Measurements from ENCODE around the gene OGDH. TPM values are rescaled to one million over a fixed set of nuclear protein-coding genes. Genes with fewer than 3 reads are reported as not detected.

Gene OGDH
- total RNA-seq, 1 donor from 2014 or later: 157 TPM

DNA sequence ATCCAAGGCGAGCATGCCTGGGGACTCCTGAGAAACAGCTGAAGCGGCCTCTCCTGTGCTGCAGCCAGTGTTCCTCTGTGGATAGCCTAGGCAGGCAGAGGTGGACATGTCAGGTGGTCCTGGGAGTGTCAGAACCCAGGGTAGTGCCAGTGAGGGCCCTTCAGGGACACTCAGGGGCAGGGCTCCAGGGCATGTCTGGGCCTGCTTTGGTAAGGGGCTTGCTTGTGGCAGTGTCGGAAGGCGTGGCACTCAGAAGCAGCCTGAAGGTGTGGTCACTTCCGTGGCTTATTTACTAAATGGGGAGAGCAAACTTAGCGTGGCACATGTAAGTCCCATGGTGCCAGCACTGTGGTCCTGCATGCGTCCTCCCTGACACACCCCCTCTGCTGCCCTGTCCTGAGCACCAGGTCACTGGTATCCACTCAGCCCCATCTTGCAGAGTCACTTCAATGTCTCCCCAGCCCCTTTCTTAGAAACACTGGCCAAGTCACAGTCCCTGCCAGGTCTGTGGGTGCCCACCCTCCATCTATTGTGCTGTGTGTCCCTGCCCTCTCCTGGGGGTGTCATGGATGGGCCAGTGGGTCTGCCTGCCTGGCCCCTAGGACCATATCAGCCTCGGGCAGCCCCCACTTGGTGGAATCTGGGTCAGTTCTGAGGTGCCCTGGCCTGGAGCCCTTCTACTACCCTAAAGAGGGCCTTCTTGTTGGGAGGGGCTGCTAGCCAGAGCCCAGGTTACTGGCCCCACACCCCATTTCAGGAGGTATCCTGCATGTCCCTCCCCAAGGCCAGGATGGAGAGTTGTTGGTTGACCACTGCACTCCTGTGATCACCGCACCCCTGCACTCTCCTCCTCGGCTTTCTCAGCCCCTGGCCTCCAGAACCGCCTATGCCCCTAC, 148.6 kb downstream of the OGDH start:
- Histone ChIP-seq H3K9me3 (no peaks in the 10 kb centered on the region), H3K36me3 (peaks cover 26% of the 10 kb centered on the region), H3K27me3 (no peaks in the 10 kb centered on the region), H3K4me1 (peaks cover 50% of the 10 kb centered on the region), H3K27ac (peak overlapping the region; percentile 60), H3K4me3 (no peak overlapping the region)
- intact Hi-C loops (cut with DNase I): no loop called here
- no peak for DNase-seq
- TF ChIP-seq, protein P1, sequence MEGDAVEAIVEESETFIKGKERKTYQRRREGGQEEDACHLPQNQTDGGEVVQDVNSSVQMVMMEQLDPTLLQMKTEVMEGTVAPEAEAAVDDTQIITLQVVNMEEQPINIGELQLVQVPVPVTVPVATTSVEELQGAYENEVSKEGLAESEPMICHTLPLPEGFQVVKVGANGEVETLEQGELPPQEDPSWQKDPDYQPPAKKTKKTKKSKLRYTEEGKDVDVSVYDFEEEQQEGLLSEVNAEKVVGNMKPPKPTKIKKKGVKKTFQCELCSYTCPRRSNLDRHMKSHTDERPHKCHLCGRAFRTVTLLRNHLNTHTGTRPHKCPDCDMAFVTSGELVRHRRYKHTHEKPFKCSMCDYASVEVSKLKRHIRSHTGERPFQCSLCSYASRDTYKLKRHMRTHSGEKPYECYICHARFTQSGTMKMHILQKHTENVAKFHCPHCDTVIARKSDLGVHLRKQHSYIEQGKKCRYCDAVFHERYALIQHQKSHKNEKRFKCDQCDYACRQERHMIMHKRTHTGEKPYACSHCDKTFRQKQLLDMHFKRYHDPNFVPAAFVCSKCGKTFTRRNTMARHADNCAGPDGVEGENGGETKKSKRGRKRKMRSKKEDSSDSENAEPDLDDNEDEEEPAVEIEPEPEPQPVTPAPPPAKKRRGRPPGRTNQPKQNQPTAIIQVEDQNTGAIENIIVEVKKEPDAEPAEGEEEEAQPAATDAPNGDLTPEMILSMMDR (IDR thresholded peaks at IDR 0.05): no peak
- ATAC-seq: peak; percentile 12

DNA sequence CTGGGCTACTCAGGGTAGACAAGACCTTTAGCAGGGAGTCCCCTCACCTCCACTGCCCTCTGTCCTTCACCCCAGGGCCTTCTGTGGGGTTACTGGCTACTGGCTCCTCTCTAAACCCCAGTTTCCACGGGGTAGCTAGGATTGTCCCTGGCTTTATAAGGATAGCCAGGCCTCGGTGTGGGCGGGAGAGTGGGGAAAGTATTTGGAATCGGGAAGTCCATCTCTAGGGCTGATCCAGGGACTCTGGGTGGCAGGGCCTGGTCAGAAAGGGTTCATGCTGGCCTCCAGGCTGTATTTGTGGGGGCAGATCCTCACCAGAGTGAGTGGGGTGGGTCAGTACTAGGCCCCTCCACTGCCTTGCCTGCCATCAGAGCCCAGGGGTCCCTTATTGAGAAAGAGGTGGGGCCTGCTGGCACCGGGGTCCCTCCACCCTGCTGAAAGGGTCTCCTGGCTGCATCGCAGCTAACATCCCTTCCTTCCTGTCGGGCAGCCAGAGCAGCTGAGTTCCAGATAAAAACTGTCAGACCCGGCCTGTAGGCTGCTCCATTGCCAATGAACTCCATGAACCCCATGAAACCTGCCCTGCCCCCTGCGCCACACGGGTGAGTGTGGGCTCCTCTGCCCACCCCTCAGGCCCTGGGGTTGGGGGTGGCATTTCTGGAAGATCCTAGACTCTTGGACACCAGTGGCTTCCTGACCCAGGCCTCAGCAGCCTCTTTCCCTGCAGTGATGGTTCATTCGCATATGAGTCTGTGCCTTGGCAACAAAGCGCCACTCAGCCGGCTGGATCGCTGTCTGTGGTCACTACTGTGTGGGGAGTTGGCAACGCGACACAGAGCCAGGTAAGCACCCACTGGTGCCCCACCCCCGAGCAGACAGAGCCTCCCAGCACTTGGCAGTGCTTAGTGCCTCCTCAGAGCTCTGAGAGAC, 149.5 kb downstream of the OGDH start:
- peak; percentile 34 for ATAC-seq

DNA sequence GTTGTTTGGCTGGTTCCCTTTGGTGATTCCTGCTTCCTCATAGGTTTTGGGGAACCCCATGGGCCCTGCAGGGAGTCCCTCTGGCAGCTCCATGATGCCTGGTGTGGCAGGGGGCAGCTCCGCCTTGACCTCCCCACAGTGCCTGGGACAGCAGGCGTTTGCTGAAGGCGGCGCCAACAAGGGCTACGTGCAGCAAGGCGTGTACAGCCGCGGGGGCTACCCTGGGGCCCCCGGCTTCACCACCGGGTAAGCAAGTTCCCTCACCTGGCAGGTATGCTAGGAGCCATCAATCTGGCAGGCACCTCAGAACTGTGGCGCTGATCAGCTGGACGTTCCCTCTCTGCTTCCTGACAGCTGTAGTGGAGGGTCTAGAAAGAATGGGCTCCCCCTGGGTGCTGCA, 150.5 kb downstream of the OGDH start:
- TF ChIP-seq, protein P1 (IDR thresholded peaks at IDR 0.05): no peak
- Histone ChIP-seq H3K27ac (no peak overlapping the region), H3K36me3 (peaks cover 43% of the 10 kb centered on the region), H3K4me3 (no peak overlapping the region), H3K27me3 (no peaks in the 10 kb centered on the region), H3K9me3 (no peaks in the 10 kb centered on the region), H3K4me1 (peaks cover 33% of the 10 kb centered on the region)
- intact Hi-C loops (cut with DNase I): no loop called here
- DNase-seq (no peak), ATAC-seq (no peak)

More for the DNA sequence above, 149.5 kb downstream of the OGDH start:
- TF ChIP-seq, protein P1 (IDR thresholded peaks at IDR 0.05): no peak
- Histone ChIP-seq H3K27me3 (no peaks in the 10 kb centered on the region), H3K9me3 (no peaks in the 10 kb centered on the region), H3K4me3 (no peak overlapping the region), H3K4me1 (peaks cover 41% of the 10 kb centered on the region), H3K27ac (peak overlapping the region; percentile 60), H3K36me3 (peaks cover 35% of the 10 kb centered on the region)
- intact Hi-C loops (cut with DNase I): no loop called here
- DNase-seq: peak; percentile 66

DNA sequence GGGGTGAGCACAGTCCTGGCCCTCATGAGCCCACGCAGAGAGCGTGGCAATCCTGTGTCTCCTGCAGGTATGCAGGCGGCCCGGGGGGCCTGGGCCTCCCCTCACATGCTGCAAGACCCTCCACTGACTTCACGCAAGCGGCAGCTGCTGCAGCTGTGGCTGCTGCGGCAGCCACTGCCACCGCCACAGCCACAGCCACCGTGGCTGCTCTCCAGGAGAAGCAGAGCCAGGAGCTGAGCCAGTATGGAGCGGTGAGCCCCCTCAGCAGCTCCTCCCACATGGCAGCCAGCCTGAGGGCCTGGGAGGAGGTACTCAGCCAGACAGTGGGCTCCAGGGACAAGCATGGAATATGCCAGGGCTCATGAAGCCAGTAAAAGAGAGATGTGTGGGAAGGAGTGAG, 150.9 kb downstream of the OGDH start:
- DNase-seq (no peak), ATAC-seq (no peak)
- intact Hi-C loops (cut with DNase I): no loop called here
- Histone ChIP-seq H3K4me3 (no peak overlapping the region), H3K27ac (no peak overlapping the region), H3K4me1 (peaks cover 33% of the 10 kb centered on the region), H3K27me3 (no peaks in the 10 kb centered on the region), H3K9me3 (no peaks in the 10 kb centered on the region), H3K36me3 (peaks cover 47% of the 10 kb centered on the region)
- TF ChIP-seq, protein P1 (IDR thresholded peaks at IDR 0.05): no peak

DNA sequence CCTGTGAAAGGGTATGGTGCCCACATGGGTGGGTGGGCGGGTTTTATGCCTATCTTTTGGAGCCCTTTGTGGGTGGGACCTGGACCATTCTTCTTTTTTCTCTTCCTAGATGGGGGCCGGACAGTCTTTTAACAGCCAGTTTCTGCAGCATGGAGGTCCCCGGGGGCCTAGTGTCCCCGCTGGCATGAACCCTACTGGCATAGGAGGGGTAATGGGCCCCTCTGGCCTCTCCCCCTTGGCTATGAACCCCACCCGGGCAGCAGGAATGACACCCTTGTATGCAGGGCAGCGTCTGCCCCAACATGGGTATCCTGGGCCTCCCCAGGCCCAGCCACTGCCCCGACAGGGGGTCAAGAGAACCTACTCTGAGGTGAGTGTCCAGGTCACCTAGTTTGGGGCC, 151.3 kb downstream of the OGDH start:
- Histone ChIP-seq H3K36me3 (peaks cover 51% of the 10 kb centered on the region), H3K27ac (no peak overlapping the region), H3K4me1 (peaks cover 33% of the 10 kb centered on the region), H3K27me3 (no peaks in the 10 kb centered on the region), H3K4me3 (no peak overlapping the region), H3K9me3 (no peaks in the 10 kb centered on the region)
- DNase-seq (no peak), ATAC-seq (no peak)
- TF ChIP-seq, protein P1 (IDR thresholded peaks at IDR 0.05): no peak
- intact Hi-C loops (cut with DNase I): no loop called here

Other genes starting within 250 kb of the OGDH start
- 91.0 TPM for gene NUDCD3, start 116.0 kb upstream of the OGDH start, total RNA-seq
- 0.17 TPM for gene NPC1L1, start 65.3 kb upstream of the OGDH start, total RNA-seq
- gene DDX56, start 32.7 kb upstream of the OGDH start, total RNA-seq: 53.5 TPM
- gene TMED4, start 24.4 kb upstream of the OGDH start, total RNA-seq: 78.3 TPM
- gene ZMIZ2, start 142.2 kb downstream of the OGDH start, total RNA-seq: 95.4 TPM
- 970 TPM for gene PPIA, start 190.1 kb downstream of the OGDH start, total RNA-seq
- gene H2AZ2, start 241.5 kb downstream of the OGDH start, total RNA-seq: 131 TPM

All from upper lobe of right lung (tissue), 1 donor.